GM12801 (cell line): ENCODE measurements around the gene GAGE12G.
"Not testable (repeated sequence)": the region's sequence is repeated elsewhere in the genome, so short reads cannot be mapped to it uniquely, and the experiment has no call there.

Experiments used
- CTCF ChIP-seq: IDR thresholded peaks from one replicate; pipeline ENCODE4 v1.5.1; 2011; ENCODE audit warnings: control low read depth; ENCODE audit not compliant: insufficient read length; ENCODE audit errors: extremely low read depth

GAGE12G gene

GRCh38 chrX:49598720-49599119 lies 28.5 kb downstream of the GAGE12G start, which contains the start of gene GAGE1:
TSS of gene GAGE1 (plus strand) at chrX:49599020. CDS start at chrX:49600175, 1,155 bp downstream.
- TF ChIP-seq CTCF: not testable (repeated sequence)

GRCh38 chrX:49610718-49611310 lies 40.6 kb downstream of the GAGE12G start:
- no peak for TF ChIP-seq CTCF

- TF ChIP-seq CTCF: no peak
These were observed 48.4 kb downstream of the GAGE12G start for GRCh38 chrX:49618574-49618973.
